D721Med (cell line): Measurements from ENCODE around the gene RPS18.
"Not testable (repeated sequence)": the region's sequence is repeated elsewhere in the genome, so short reads cannot be mapped to it uniquely, and the experiment has no call there.

Experiments
- DNase-seq: peaks from one replicate; pipeline ENCODE4 v3.0.0; 2011; ENCODE audit warnings: low spot score; ENCODE audit not compliant: insufficient read length
- FAIRE-seq: peaks from 2 replicates; lab custom pipeline; 2011; peaks lifted over from hg19 to GRCh38; lab: Jason Lieb, UNC
- CTCF ChIP-seq: IDR thresholded peaks from 2 replicates; pipeline ENCODE4 v1.5.1; 2012; ENCODE audit warnings: mild to moderate bottlenecking, control low read depth; ENCODE audit not compliant: insufficient read depth; ENCODE audit errors: missing control alignments

Gene RPS18

GRCh38 chr6:33271468-33272274 lies at the start of gene RPS18, which contains the start of gene VPS52:
TSS of gene RPS18 (plus strand) at chr6:33272075. CDS start at chr6:33272120, 45 bp downstream.
TSS of gene VPS52 (minus strand) at chr6:33271876. CDS start at chr6:33271675, 201 bp downstream.
- no peak for FAIRE-seq
- TF ChIP-seq CTCF, result no peak
- DNase-seq, result peak; percentile 71

- FAIRE-seq, result not testable (repeated sequence)
These were observed 45.3 kb upstream of the RPS18 start for GRCh38 chr6:33226503-33227120.

GRCh38 chr6:33235221-33235634 lies 36.6 kb upstream of the RPS18 start:
- FAIRE-seq (no peak), DNase-seq (no peak)
- TF ChIP-seq CTCF, result no peak

More at GRCh38 chr6:33226503-33227120, 45.3 kb upstream of the RPS18 start:
- not testable (repeated sequence) for DNase-seq

- TF ChIP-seq CTCF, result no peak
- FAIRE-seq (no peak), DNase-seq (no peak)
These were observed 35.5 kb upstream of the RPS18 start for GRCh38 chr6:33236328-33236727.

- DNase-seq, result no peak
- no peak for TF ChIP-seq CTCF
- no peak for FAIRE-seq
These were observed 35.0 kb upstream of the RPS18 start for GRCh38 chr6:33236852-33237251.

GRCh38 chr6:33237741-33238140 lies 34.1 kb upstream of the RPS18 start:
- TF ChIP-seq CTCF, result no peak
- DNase-seq (no peak), FAIRE-seq (no peak)

GRCh38 chr6:33241968-33242367 lies 29.9 kb upstream of the RPS18 start:
- TF ChIP-seq CTCF, result no peak
- DNase-seq (no peak), FAIRE-seq (no peak)
